ENCODE measurements around the gene RFC2. TPM values are rescaled to one million over a fixed set of nuclear protein-coding genes. Genes with fewer than 3 reads are reported as not detected.

Gene RFC2
- polyA plus RNA-seq, 1 of the 3 experiments (the other 2 are of a cell fraction) = 31.2 TPM

DNA sequence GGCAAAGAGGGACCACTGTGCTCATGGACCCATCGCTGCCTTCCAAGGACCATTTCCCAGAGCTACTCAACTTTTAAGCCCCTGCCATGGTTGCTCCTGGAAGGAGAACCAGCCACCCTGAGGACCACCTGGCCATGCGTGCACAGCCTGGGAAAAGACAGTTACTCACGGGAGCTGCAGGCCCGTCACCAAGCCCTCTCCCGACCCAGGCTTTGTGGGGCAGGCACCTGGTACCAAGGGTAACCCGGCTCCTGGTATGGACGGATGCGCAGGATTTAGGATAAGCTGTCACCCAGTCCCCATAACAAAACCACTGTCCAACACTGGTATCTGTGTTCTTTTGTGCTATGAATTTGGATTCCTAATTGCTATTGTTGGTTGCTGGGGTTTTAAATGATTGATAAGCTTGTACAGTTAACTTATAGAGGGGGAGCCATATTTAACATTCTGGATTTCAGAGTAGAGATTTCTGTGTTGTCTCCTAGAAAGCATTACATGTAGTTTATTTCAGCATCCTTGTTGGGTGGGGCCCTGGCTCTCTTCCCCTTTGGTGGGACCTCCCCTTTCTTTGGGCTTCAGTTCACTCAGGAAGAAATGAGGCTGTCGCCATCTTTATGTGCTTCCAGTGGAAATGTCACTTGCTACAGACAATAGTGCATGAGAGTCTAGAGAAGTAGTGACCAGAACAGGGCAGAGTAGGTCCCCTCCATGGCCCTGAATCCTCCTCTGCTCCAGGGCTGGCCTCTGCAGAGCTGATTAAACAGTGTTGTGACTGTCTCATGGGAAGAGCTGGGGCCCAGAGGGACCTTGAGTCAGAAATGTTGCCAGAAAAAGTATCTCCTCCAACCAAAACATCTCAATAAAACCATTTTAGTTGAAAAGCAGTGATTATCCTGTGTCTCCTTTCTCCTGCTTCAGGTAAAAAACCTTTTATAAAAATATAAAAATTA, 25.0 kb downstream of the RFC2 start:
- no peaks in the 10 kb centered on the region for H3K27me3 ChIP-seq (ENCODE audit: insufficient read depth)
- ChIA-PET CTCF (interaction anchor here (0.7 to 4.5 kb wide), 3 partner anchors 22 to 172 kb away, joined by 3 to 34 read pairs (median 6); no protein-coding TSS in a partner anchor), POLR2A (no interaction called here)
- H3K79me2 ChIP-seq (ENCODE audit: insufficient read depth) = no peaks in the 10 kb centered on the region
- no peaks in the 10 kb centered on the region for H4K20me1 ChIP-seq (ENCODE audit: insufficient read depth)
- H3K4me2 ChIP-seq = no peak overlapping the region
- H3K9ac ChIP-seq = no peak overlapping the region
- H3F3A ChIP-seq (replicated peaks; ENCODE audit: insufficient read depth) = peaks cover 13% of the 10 kb centered on the region
- no peak overlapping the region for H3K4me3 ChIP-seq (ENCODE audit: low read depth in 2 of 2, low read length in 1 of 2)
- no peak overlapping the region for H2AFZ ChIP-seq (ENCODE audit: low read depth)
- H3K27ac ChIP-seq (ENCODE audit: low read depth in 2 of 2, low read length in 1 of 2) = no peak overlapping the region
- no peak for TF ChIP-seq CHD2 (IDR thresholded peaks at IDR 0.05; ENCODE audit: low read length, partially characterized antibody)
- no peak for TF ChIP-seq IRF3 (IDR thresholded peaks at IDR 0.05; ENCODE audit: low read depth, low read length)
- no peak for TF ChIP-seq MEF2A (IDR thresholded peaks at IDR 0.05; ENCODE audit: borderline replicate concordance, low read depth)
- no peak for TF ChIP-seq TCF12 (IDR thresholded peaks at IDR 0.05)
- TF ChIP-seq SMC3 (IDR thresholded peaks at IDR 0.05; ENCODE audit: low read depth, low read length) = no peak
- no peak for TF ChIP-seq NFIC (IDR thresholded peaks at IDR 0.05; ENCODE audit: borderline replicate concordance)
- TF ChIP-seq RCOR1 (IDR thresholded peaks at IDR 0.05; ENCODE audit: low read length) = no peak
- TF ChIP-seq NRF1 (IDR thresholded peaks at IDR 0.05; ENCODE audit: low read depth, low read length) = no peak
- TF ChIP-seq ELF1 (IDR thresholded peaks at IDR 0.05) = no peak
- no peak for TF ChIP-seq PBX3 (IDR thresholded peaks at IDR 0.05)
- TF ChIP-seq, protein P1, sequence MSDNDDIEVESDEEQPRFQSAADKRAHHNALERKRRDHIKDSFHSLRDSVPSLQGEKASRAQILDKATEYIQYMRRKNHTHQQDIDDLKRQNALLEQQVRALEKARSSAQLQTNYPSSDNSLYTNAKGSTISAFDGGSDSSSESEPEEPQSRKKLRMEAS (IDR thresholded peaks at IDR 0.05; ENCODE audit: low read depth) = no peak
- no peak for TF ChIP-seq FOSL2 (IDR thresholded peaks at IDR 0.05; ENCODE audit: borderline replicate concordance, low read depth)
- no peaks in the 10 kb centered on the region for H3K9me2 ChIP-seq
- 100% methylated on average over 5 of the region's 9 CpGs for WGBS (ENCODE audit: low lambda C conversion rate)
- H3K36me3 ChIP-seq (replicated peaks in 1 of 2; ENCODE audit: control insufficient read depth in 1 of 2, insufficient read depth in 2 of 2, low read length in 1 of 2) = peaks cover 17 to 51% of the 10 kb centered on the region in 2 experiments
- no peaks in the 10 kb centered on the region for H3K4me1 ChIP-seq (ENCODE audit: control insufficient read depth in 1 of 2, insufficient read depth in 2 of 2, low read depth in 1 of 2, low read length in 1 of 2)
- DNase-seq = no peak
- H3K9me3 ChIP-seq = no peaks in the 10 kb centered on the region

DNA sequence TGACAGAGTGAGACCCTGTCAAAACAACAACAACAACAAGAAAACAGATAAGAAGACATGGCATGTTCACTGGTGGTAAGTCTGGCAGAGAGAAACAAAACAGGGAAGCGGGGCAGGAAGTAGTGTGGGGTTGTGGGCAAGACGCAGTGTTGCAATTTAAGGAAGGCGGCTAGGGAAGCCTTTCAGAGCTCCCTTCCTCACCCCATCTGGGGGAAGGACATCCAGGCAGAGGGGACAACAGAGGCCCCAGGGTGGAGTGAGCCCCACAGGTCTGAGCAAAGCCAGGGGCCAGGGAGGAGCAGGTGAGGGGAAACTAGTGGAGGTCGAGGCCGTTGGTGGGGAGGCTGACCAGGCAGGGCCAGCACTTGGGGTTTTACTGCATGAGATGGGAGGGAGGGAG, 27.6 kb downstream of the RFC2 start:
- ChIA-PET POLR2A (no interaction called here), CTCF (interaction anchor here (1.0 to 4.5 kb wide), 3 partner anchors 16 to 24 kb away, joined by 3 to 34 read pairs (median 5); partner anchors contain the start of gene LAT2)
- Histone ChIP-seq H3F3A (replicated peaks; ENCODE audit: insufficient read depth) (peaks cover 11% of the 10 kb centered on the region), H3K4me3 (ENCODE audit: low read depth in 2 of 2, low read length in 1 of 2) (no peak overlapping the region), H2AFZ (ENCODE audit: low read depth) (no peak overlapping the region), H3K9me3 (no peaks in the 10 kb centered on the region), H4K20me1 (ENCODE audit: insufficient read depth) (no peaks in the 10 kb centered on the region), H3K27ac (ENCODE audit: low read depth in 2 of 2, low read length in 1 of 2) (no peak overlapping the region), H3K79me2 (ENCODE audit: insufficient read depth) (no peaks in the 10 kb centered on the region), H3K9ac (no peak overlapping the region), H3K4me1 (ENCODE audit: control insufficient read depth in 1 of 2, insufficient read depth in 2 of 2, low read depth in 1 of 2, low read length in 1 of 2) (no peaks in the 10 kb centered on the region), H3K4me2 (no peak overlapping the region), H3K9me2 (no peaks in the 10 kb centered on the region), H3K27me3 (ENCODE audit: insufficient read depth) (no peaks in the 10 kb centered on the region), H3K36me3 (replicated peaks in 1 of 2; ENCODE audit: control insufficient read depth in 1 of 2, insufficient read depth in 2 of 2, low read length in 1 of 2) (peaks cover 7 to 29% of the 10 kb centered on the region in 2 experiments)
- WGBS (ENCODE audit: low lambda C conversion rate) = 96% methylated on average over 5 of the region's 5 CpGs
- DNase-seq = no peak
- TF ChIP-seq, protein P2, sequence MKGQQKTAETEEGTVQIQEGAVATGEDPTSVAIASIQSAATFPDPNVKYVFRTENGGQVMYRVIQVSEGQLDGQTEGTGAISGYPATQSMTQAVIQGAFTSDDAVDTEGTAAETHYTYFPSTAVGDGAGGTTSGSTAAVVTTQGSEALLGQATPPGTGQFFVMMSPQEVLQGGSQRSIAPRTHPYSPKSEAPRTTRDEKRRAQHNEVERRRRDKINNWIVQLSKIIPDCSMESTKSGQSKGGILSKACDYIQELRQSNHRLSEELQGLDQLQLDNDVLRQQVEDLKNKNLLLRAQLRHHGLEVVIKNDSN (IDR thresholded peaks at IDR 0.05; ENCODE audit: borderline replicate concordance, low read depth) = no peak
- TF ChIP-seq RFX5 (IDR thresholded peaks at IDR 0.05; ENCODE audit: low read length) (no peak), EZH2phosphoT487 (IDR thresholded peaks at IDR 0.05; ENCODE audit: borderline replicate concordance, low read depth) (no peak), CHD2 (IDR thresholded peaks at IDR 0.05; ENCODE audit: low read length, partially characterized antibody) (no peak), MEF2A (IDR thresholded peaks at IDR 0.05; ENCODE audit: borderline replicate concordance, low read depth) (no peak), TCF12 (IDR thresholded peaks at IDR 0.05) (no peak), NRF1 (IDR thresholded peaks at IDR 0.05; ENCODE audit: low read depth, low read length) (no peak), ELF1 (IDR thresholded peaks at IDR 0.05) (no peak)
